D341Med (cell line): ENCODE measurements around the gene OR2B6.
"Not testable (repeated sequence)": the region's sequence is repeated elsewhere in the genome, so short reads cannot be mapped to it uniquely, and the experiment has no call there.

Experiments
- DNase-seq: peaks from one replicate; pipeline ENCODE4 v3.0.0; 2012; ENCODE audit warnings: low spot score

The OR2B6 gene

DNA sequence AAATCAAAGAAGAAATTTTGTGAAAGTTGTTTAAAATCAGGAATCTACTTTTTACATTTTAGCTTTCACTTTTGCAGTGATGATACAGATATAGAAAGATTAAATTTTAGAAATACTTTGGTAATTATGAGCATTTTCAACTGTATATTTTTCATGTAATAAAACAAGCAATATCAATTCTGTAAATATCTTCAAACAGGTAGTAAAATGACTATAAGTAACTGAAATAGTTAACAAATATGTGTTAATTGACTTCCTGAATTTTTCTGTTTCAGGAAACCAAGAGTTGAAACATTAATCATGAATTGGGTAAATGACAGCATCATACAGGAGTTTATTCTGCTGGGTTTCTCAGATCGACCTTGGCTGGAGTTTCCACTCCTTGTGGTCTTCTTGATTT lies at the start of gene OR2B6:
Gene OR2B6, plus strand, starts transcription at position 301 of the 400 bp plus-strand sequence. Its CDS starts 0 bp downstream, at position 301.
- DNase-seq = no peak

DNA sequence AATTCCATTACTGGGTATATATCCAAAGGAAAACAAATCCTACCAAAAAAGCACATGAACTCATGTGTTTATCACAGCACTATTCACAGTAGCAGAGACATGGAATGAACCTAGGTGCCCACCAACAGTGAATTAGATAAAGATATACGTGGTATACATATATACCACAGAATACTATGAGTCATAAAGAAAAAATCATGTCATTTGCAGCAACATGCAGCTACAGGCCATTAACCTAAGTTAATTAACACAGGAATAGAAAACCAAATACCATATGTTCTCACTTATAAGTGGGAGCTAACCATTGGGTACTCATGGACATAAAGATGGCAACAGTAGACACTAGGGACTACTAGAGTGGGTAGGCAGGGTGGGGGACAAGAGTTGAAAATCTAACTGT lies 49.0 kb upstream of the OR2B6 start:
- DNase-seq = no peak

DNA sequence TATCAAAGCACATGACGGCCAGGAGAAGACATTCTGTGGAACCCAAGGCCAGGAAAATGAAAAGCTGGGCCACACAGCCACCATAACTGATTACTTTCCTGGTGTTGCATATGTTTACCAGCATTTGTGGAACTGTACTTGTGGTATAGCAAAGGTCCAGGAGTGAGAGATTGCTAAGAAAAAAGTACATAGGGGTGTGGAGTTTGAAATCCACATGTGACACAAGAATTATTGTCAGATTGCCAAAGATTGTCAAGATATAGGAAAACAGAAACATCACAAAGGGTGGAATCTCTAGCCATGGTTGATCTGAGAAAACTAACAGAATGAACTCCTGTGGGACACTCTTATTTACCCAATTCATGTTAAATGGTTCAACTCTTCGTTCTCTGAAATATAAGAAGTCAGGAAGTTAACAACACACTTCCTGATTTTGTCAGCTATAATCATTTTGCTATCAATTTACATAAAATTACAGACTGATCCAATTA lies 45.0 kb upstream of the OR2B6 start, which contains the start of gene OR2B2:
Gene OR2B2, minus strand, starts transcription at position 441 of the 491 bp plus-strand sequence. Its CDS starts 77 bp downstream, at position 364.
- DNase-seq = no peak

DNA sequence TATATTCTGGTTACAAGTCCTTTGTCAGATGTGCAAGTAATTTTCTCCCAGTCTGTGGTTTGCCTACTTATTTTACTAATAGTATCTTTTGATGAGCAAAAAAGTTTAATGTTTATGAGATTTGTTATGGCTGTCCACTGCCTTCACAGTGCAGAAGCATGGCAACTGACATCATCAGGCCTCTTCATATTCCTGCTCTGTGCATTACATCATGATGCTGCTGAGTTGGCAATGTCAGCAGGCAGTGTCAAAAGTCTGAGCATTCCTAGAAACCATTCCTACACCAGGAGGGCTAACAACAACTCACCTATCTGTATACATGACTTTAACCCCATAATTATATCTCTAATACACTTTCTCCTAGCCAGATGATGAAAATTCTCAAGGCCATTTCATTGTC lies 34.1 kb upstream of the OR2B6 start:
- no peak for DNase-seq

DNA sequence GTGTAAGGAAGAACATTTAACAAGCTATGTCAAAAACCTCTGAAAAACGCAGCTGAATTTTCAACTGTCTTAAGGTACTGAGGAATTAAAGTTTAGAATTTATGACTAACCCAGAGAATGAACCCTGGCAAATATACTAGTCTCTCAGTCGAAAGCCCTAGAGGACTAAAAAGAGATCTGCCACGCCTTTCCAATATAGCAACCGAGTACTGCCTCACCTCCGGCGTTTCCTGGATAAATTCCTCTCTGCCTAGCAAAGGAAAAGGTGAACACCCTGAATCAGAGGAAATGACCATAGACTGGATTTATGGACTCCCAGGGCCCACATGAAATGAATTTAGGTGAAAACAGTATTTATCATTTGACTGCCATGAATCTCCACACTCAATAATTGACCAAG lies 32.9 kb upstream of the OR2B6 start:
- DNase-seq = no peak

DNA sequence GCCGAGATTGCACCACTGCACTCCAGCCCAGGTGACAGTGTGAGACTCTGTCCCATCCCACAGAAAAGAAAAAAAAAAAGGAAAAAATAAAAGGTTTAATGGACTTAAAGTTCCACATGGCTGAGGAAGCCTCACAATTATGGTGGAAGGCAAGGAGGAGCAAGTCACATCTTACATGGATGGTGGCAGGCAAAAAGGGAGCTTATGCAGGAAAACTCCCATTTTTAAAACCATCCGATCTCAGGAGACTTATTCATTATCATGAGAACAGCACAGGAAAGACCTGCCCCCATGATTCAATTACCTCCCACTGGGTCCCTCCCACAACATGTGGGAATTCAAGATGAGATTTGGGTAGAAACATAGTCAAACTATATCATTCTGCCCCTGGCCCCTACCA lies 29.0 kb upstream of the OR2B6 start:
- DNase-seq = not testable (repeated sequence)

DNA sequence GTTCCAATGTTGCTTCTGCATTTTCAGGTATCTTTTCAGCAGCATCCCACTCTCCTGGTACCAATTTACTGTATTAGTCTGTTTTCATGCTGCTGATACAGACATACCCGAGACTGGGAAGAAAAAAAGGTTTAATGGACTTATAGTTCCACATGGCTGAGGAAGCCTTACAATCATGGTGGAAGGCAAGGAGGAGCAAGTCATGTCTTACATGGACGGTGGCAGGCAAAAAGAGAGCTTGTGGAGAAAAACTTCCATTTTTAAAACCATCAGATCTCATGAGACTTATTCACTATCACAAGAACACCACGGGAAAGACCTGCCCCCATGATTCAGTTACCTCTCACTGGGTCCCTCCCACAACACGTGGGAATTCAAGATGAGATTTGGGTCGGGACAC lies 27.1 kb upstream of the OR2B6 start:
- not testable (repeated sequence) for DNase-seq

DNA sequence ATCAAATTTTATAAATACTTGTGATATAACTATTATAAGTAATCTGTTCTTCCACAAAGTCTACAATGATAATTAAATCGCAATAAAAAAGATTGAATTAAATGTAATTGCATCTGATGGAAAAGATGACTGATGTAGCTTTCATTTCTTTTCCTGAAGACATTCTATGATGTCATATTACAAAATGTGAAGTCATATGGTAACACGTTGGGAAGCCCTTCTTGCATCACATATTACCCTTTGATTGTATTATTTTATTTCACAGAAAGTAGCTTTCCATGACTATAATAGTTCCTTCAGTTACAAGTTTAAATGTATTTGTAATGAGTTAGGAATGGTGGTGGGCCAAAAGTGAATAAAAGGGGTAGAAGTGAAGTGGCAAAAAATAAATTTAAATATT lies 25.8 kb upstream of the OR2B6 start:
- no peak for DNase-seq

DNA sequence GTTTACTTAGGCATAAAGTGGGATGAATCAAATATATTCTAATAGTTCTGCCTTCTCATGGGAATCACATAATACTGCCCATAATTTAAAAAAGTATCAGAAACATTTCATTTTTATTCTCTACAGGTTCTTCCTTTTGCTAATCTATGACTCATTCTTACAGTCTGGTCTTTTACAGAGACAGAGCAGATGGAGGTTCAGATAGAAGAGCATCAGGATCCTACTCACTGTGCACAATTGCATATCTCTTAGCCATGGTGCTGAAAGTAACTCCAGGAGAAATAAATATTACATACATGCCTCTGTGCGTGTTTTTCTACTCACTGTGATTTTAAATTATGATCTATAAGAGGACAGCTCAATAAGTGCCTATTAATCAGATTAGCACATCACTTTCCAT lies 16.3 kb upstream of the OR2B6 start:
- DNase-seq = no peak

DNA sequence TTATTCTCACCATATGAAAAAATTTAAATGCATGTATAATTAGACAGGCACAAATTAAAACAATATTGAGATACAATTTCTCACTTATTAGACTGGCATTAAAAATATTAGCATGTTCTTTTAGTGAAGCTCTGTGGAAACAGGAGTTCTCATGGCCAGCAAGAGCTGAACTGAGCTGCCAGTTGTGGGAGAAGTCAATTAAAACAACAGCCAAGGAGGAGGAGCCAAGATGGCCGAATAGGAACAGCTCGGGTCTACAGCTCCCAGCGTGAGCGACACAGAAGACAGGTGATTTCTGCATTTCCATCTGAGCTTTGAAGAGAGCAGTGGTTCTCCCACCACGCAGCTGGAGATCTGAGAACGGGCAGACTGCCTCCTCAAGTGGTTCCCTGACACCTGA lies 14.0 kb upstream of the OR2B6 start:
- not testable (repeated sequence) for DNase-seq

DNA sequence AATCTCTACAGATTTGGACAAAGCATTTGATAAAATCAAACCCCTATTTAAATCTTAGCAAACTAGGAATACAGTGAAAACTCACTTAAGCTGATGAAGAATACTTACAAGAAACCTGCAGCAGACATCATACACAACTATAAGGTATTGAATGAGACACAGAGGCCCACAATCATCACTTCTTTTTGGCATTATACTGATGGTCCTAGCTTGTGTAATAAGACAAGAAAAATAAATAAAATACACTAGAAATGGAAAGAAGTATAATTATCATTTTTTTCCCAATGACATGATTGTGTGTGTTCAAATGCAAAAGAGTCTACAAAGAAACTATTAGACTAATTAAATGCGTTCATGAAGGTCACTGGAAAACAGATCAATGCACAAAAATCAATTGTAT lies 8.8 kb upstream of the OR2B6 start:
- no peak for DNase-seq

DNA sequence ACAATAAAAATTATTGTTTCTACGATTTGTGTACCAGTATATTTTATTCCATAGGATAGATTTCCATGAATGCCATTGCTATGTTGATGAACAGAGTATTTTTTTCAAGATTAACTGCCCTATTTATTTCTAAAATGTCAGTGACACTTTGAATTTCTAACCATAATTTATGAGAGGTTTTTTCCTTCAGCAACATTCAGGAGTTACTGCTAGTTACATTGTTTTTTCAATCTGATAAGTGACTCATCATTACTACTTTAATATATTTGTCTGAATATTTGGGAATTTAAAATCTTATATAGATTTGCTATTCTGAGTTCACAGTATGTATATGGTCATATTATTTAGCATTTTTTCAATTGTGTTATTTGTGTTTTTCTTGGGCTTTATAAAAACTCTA lies 6.0 kb upstream of the OR2B6 start:
- DNase-seq = no peak

DNA sequence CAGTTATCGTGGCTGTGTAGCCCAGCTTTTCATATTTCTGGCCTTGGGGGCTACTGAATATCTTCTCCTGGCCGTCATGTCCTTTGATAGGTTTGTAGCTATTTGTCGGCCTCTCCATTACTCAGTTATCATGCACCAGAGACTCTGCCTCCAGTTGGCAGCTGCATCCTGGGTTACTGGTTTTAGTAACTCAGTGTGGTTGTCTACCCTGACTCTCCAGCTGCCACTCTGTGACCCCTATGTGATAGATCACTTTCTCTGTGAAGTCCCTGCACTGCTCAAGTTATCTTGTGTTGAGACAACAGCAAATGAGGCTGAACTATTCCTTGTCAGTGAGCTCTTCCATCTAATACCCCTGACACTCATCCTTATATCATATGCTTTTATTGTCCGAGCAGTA lies 475 bp downstream of the OR2B6 start:
- DNase-seq = no peak

DNA sequence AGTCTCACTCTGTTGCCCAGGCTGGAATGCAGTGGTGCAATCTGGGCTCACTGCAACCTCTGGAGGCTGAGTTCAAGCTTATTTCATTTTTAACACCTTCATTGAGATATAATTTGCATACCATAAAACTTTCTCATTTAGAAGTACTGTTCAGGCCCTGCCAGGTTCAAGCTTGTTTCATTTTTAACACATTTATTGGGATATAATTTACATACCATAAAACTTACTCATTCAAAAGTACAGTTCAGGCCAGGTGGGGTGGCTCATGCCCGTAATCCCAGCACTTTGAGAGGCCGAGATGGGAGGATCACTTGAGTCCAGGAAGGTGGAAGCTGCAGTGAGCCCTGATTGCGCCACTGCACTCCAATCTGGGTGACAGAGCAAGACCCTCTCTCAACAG lies 5.5 kb downstream of the OR2B6 start:
- no peak for DNase-seq

DNA sequence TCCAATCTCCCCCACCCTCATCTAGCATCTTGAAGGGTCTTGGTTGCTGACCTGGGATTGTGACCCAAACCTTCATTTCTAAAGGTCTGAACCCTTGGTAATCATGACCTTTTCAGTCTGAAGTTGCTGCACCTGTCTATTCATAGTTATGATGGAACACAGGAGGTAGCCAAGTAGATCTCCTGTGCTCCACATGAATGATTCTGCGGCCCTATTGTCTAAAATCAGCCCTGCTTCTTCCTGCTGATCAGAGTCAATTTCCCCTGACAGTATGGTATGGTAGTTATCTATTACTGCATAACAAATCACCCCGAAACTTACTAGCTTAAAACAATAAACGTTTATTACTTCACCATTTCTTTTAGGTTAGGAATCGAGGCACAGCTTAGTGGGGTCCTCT lies 9.0 kb downstream of the OR2B6 start:
- DNase-seq = no peak

DNA sequence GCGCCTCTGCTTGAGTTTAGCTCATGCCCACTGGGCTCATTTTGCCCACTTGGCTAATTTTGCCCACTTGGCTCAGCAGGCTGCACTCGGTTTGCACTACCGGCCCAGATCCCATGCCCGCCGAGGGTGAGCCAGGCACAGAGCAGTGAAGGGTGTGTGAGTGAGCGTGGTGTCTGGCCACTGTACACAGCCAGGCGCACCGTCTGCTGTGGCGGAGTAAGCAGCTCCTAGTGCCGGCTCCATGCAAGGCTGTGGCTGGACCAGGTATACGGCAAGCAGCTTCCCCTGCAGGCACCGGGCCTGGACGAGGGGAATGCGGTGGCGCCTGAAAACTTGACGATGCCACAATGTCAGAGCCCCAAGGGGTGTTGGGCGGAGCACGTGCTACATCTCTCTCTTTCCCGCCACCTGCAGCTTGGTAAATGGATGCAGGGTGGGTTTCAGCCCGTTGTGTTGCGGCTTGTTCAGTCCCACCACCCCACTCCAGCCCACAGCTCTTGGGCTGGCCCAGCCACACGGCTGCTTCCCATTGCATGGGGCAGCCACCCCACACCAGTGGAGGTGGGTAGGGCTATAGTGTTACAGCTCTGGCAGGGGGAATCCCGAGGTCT lies 9.9 kb downstream of the OR2B6 start:
- no peak for DNase-seq

DNA sequence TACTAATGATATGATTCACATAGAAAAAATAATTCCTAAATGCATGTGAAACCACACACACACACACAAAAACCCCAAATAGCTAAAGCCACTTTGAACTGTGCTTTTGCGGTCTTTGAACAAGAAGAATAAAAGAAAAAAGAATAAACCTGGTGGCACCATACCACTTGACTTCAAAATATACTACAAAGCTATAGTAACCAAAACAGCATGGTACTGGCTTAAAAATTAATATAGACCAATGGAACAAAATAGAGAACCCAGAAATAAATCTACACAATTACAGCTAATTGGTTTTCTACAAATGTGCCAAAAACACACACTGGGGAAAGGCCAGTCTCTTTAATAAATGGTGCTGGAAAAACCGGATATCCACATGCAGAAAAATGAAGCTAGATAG lies 13.4 kb downstream of the OR2B6 start:
- no peak for DNase-seq

DNA sequence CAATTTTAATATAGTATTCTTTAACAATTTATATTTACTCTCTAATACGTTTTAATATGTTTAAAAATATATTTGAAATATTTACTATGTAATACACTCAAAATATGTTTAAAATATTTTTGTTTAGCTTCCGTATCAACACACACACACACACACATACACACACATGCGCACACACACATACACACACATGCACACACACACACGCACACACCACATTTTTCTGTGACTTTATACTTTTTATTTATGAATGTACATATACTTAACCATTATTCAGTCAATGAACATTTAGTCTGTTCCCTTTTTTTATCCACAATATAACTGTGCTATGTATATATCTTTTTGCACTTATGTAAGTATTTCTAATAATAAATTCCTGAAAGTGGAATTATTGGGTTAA lies 15.7 kb downstream of the OR2B6 start:
- no peak for DNase-seq

DNA sequence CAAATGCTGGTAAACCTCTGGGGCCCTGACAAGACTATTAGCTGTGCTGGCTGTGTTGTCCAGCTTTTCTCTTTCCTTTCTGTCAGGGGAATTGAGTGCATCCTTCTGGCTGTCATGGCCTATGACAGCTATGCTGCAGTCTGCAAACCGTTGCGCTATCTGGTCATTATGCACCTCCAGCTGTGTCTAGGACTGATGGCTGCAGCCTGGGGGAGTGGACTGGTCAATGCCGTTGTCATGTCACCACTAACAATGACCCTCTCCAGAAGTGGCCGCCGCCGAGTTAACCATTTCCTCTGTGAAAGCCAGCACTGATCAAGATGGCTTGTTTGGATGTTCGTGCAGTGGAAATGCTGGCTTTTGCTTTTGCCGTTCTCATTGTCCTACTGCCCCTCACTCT lies 20.3 kb downstream of the OR2B6 start:
- no peak for DNase-seq

DNA sequence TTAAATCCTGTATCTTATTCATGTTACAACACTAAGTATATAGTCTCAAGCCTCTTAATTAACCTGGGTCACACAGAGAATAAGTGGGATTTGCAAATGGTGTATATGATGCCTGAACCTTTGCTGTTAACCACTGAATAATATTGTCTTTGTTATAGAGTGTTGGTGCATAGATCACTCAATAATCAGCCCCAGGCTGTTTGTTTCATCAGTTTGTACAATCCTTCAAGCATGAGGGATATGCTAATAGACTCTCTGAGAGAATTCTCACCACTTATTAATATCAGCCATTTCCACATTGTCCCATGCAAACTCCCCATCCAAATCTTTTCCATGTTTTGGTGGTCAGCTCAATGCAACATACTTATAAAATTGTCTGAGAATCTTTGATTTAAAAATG lies 21.7 kb downstream of the OR2B6 start:
- DNase-seq = no peak

DNA sequence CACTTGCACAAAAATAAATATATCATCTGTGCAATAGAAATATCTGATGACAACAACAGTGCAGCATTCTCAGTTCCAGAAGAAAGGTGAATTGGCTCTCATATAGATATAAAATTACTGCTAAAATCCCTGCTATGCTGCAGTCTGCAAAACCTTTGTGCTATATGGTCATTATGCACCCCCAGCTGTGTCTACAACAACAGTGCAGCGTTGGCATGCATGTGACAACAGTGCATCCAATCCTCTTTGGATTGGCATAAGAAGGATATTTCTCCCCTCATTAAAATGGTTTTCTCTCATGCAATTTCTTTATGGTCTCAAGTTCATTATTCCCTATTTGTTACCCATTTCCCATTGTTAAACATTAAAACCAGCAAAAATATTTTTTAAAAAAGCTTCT lies 23.1 kb downstream of the OR2B6 start:
- DNase-seq = no peak

DNA sequence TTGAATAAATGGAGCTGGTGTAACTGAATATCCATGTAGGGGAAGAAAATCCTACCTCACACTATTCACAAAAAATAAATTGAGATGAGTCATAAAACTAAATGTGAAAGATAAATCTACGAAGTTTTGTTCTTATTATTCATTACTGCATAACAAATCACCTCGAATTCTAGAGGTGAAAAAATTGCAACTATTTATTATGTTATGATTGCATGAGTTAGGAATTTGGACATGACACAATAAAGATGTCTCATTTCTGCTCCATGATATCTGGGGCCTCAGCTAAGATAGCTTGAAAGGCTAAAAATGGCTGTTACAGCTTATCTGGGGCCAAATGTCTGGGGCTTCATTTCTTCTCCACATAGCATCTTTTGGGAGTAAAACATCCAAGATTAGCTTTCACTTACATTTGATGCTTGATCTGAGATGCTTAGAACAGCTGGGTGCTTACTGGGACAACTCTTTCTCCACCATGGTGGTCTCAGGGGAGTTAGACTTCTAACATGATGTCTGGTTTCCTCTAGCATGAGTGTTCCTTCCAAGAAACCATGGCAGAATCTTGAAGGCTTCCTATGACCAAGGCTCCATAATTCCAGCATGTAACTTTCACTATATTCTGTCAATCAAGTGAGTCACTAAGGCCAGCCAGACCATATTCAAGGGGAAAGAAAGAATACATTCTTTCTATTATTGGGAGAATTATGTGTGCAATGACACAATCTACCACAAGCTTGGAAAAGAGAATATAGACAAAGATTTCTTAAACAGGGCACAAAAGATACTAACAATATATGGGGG lies 30.1 kb downstream of the OR2B6 start:
- DNase-seq = no peak

DNA sequence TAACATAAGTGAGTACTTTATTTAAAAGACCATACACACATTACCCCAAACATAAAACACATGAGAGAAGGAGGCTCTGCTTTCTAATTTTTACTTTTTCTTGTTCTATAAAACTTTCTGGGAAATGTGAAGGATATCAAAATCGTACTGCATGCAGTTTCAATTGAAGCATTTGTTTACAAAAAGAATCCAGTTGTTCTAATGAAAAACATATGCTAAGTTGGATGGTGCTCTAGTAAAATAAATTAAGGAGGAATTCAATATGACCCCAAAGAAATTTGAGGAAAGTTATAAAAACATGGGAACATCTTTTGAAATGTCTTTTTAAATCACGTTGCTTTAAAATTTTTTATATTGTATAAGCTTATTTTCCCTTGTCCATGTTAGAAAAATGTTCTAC lies 37.6 kb downstream of the OR2B6 start:
- DNase-seq = no peak
